Natural killer cell (primary cell): Measurements from ENCODE around the gene FOXC2. TPM values are rescaled to one million over a fixed set of nuclear protein-coding genes. Genes with fewer than 3 reads are reported as not detected.

Source experiments
- ATAC-seq, 3 donors: fragments of 150-1000 bp in 2 of 3; fragments of 200-7000 bp in 1 of 3; cut with Tn5 transposase; 1 replicate in 1 of 3; 2 replicates in 2 of 3; pipeline ENCODE4 v1.10.0; 2021; ENCODE audit warnings: mild to moderate bottlenecking in 2 of 3, moderate library complexity in 2 of 3
- DNase-seq, 2 donors: peaks; one replicate each; pipeline versions ENCODE4 v3.0.0 to v3.0.0-alpha.2; 2013 to 2021; ENCODE audit warnings: mixed read lengths in 1 of 2
- H3K27ac ChIP-seq: one replicate; pipeline ENCODE4 v1.5.1; 2013; ENCODE audit warnings: mild to moderate bottlenecking, low read length
- H3K27me3 ChIP-seq: one replicate; pipeline ENCODE4 v1.6.1; 2013; ENCODE audit warnings: low read length; ENCODE audit not compliant: control insufficient read depth, insufficient read depth
- H3K36me3 ChIP-seq: one replicate; pipeline ENCODE4 v1.6.1; 2013; ENCODE audit warnings: low read length; ENCODE audit not compliant: control insufficient read depth, insufficient read depth
- H3K4me1 ChIP-seq: one replicate; pipeline ENCODE4 v1.6.1; 2013; ENCODE audit warnings: low read length; ENCODE audit not compliant: control insufficient read depth, insufficient read depth
- H3K4me3 ChIP-seq: one replicate; pipeline ENCODE4 v1.5.1; 2013; ENCODE audit warnings: low read length
- H3K9me3 ChIP-seq: one replicate; pipeline ENCODE4 v1.6.1; 2013; ENCODE audit warnings: low read length; ENCODE audit not compliant: control insufficient read depth, insufficient read depth
- H3K27ac Mint-ChIP-seq, 2 donors: one replicate each; pipeline ENCODE4 v1.8.0; 2022; ENCODE audit warnings: mild to moderate bottlenecking in 2 of 2, mixed read lengths in 2 of 2, moderate library complexity in 1 of 2
- H3K27me3 Mint-ChIP-seq, 2 donors: one replicate each; pipeline ENCODE4 v1.8.0; 2022; ENCODE audit warnings: low read depth in 2 of 2, mixed read lengths in 2 of 2
- H3K36me3 Mint-ChIP-seq: one replicate; pipeline ENCODE4 v1.8.0; 2022; ENCODE audit warnings: mixed read lengths
- H3K4me1 Mint-ChIP-seq, 2 donors: one replicate each; pipeline ENCODE4 v1.8.0; 2022; ENCODE audit warnings: mixed read lengths in 2 of 2
- H3K4me3 Mint-ChIP-seq: one replicate; pipeline ENCODE4 v1.8.0; 2022; ENCODE audit warnings: mild to moderate bottlenecking, moderate library complexity, mixed read lengths
- H3K9me3 Mint-ChIP-seq, 2 donors: one replicate each; pipeline ENCODE4 v1.8.0; 2022; ENCODE audit warnings: mixed read lengths in 2 of 2
- WGBS: methylation state at CpG from one replicate; pipeline ENCODE4 v1.1.7; 2013; ENCODE audit warnings: missing lambda C conversion rate; ENCODE audit not compliant: insufficient coverage; 5-methylcytosine and 5-hydroxymethylcytosine counted together
- intact Hi-C: fragments of 100-400 bp; cut with micrococcal nuclease; formaldehyde crosslinking; loops from one replicate; pipeline ENCODE4 v1.14.2; 2022
- total RNA-seq, 4 donors: library from RNA; stranded (reverse); fragments of 120-200 nt in 1 of 4; gene quantifications; one replicate each; pipeline versions ENCODE4 v1.2.3 to v1.2.4, GENCODE V29; 2013 to 2022
- TF ChIP-seq, protein P1 (sequence below): fragments of 200-600 bp; IDR thresholded peaks from one replicate; pipeline ENCODE4 v1.8.0; 2022; ENCODE audit warnings: antibody characterized with exemption

FOXC2 gene
- total RNA-seq, 3 donors from 2014 or later (not counting 1 experiment from before 2014, with no cell fraction given): 0.14 TPM; not detected in 2

DNA sequence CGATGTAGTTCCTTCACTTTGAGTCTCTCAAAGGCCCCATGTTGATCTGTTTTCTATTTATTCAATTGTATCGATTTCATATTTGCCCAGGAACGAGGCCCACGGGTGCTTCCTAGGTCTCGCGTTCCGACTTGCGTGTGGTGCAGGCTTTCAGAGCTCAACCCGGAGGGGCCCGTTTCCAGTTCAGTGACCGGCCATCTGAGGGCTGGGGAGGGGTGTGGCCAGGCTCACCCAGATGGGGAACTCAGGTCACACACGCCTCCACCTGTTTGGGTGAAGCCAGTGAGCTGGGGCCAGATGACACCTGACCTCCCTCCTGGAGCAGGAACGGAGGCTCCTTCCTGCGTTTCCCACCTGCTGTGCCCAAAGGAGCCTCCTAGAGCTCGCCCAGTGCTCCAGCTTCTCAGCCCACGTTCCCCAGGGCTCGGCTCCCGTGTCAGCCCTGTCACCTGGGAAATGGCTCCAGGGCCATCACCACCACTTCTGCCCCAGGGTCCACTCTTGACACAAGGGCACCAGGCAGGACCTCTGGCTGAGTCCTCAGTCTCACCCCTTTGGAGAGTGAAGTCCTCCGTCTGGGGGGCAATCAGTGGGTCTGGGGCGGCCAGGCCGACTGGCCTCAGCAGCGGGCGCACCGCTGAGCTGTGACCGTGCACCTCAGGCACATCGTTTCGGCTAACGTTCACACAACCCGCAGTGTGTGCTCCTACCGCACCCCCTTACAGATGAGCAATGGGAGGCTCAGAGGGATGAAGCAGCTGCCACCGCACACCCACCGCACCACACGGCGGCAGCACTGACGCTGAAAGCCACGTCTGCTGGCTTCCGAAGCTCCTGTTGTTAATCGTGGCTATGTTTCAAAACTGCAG lies 38.3 kb upstream of the FOXC2 start:
- WGBS: 94% methylated on average over 38 of the region's 38 CpGs
- Mint-ChIP-seq H3K36me3 (no peaks in the 10 kb centered on the region), H3K4me1 (no peaks in the 10 kb centered on the region), H3K27me3 (no peaks in the 10 kb centered on the region), H3K4me3 (no peak overlapping the region), H3K27ac (no peak overlapping the region), H3K9me3 (no peaks in the 10 kb centered on the region)
- Histone ChIP-seq H3K27ac (no peak overlapping the region), H3K36me3 (peaks cover 4% of the 10 kb centered on the region), H3K4me3 (no peak overlapping the region), H3K4me1 (no peaks in the 10 kb centered on the region), H3K27me3 (no peaks in the 10 kb centered on the region), H3K9me3 (no peaks in the 10 kb centered on the region)
- DNase-seq: no peak
- intact Hi-C loops: no loop called here
- no peak for ATAC-seq
- TF ChIP-seq, protein P1, sequence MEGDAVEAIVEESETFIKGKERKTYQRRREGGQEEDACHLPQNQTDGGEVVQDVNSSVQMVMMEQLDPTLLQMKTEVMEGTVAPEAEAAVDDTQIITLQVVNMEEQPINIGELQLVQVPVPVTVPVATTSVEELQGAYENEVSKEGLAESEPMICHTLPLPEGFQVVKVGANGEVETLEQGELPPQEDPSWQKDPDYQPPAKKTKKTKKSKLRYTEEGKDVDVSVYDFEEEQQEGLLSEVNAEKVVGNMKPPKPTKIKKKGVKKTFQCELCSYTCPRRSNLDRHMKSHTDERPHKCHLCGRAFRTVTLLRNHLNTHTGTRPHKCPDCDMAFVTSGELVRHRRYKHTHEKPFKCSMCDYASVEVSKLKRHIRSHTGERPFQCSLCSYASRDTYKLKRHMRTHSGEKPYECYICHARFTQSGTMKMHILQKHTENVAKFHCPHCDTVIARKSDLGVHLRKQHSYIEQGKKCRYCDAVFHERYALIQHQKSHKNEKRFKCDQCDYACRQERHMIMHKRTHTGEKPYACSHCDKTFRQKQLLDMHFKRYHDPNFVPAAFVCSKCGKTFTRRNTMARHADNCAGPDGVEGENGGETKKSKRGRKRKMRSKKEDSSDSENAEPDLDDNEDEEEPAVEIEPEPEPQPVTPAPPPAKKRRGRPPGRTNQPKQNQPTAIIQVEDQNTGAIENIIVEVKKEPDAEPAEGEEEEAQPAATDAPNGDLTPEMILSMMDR: no peak

DNA sequence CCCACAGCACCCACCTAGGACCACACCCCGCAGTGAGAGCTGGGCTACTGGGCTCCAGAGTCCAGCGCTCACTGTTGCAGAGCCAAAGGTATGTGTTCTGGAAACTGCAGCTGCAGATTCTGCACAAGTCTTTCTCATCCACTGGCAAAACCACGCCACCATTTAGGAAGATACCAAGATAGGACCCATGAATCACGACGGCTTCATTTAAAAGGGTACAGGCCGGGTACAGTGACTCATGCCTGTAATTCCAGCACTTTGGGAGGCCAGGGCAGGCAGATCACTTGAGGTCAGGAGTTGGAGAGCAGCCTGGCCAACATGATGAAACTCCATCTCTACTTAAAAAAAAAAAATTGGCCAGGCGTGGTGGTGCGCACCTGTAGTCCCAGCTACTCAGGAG lies 37.5 kb upstream of the FOXC2 start:
- WGBS: 90% methylated on average over 8 of the region's 8 CpGs
- Histone ChIP-seq H3K27ac (no peak overlapping the region), H3K4me3 (no peak overlapping the region), H3K27me3 (no peaks in the 10 kb centered on the region), H3K36me3 (peaks cover 4% of the 10 kb centered on the region), H3K9me3 (no peaks in the 10 kb centered on the region), H3K4me1 (no peaks in the 10 kb centered on the region)
- H3K27me3 Mint-ChIP-seq: no peaks in the 10 kb centered on the region
- intact Hi-C loops: no loop called here
- no peaks in the 10 kb centered on the region for H3K9me3 Mint-ChIP-seq
- DNase-seq: no peak
- no peak for ATAC-seq
- H3K4me3 Mint-ChIP-seq: no peak overlapping the region
- H3K27ac Mint-ChIP-seq: no peak overlapping the region
- no peaks in the 10 kb centered on the region for H3K36me3 Mint-ChIP-seq
- no peaks in the 10 kb centered on the region for H3K4me1 Mint-ChIP-seq
- TF ChIP-seq, protein P1: no peak

DNA sequence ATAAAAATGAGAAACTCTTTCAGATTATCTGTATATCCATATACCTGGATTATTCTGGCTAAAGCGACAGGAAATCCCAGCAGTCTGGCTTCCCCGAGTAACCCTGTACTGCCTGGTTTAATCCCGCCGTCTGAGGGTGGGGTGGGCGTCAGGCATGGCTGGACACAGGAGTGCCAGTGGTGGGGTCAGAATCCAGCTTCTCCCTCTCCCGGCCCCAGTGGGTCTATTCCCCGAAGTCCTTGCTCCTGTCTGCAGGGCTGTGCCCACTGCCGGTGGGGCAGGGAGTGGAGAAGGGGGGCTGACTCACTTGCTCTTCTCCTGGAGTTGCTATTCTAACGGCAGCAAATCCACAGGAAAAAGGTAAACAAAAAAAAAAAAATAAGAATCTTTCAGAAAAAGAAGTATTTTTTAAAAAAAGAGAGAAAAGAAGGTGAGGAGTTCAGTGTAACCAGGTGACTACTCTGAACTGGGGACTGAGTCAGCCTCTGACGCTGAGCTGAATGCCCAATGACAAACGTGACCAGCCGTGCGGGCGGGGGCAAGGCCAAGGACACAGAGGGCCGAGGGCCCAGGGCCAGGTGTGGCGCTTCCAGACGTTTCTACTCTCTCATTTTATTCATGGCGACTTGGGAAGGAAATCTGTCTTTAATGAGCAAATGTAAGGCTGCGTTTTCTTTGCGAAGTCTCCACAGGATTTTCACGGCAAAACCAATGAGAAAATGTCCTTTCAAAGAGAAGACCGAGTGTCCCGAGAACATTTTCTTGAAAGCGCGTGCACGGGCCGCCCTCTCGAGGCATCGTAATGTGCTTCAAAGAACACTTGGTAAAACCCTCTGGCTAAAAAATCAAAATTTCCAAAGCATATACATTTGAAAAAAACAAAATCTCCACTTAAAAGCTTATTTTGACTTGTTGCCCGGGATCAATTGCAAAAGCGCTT lies 36.1 kb upstream of the FOXC2 start:
- TF ChIP-seq, protein P1: no peak
- peaks cover 4% of the 10 kb centered on the region for H3K36me3 ChIP-seq
- H3K27me3 ChIP-seq: no peaks in the 10 kb centered on the region
- H3K4me3 Mint-ChIP-seq: no peak overlapping the region
- no peak for DNase-seq
- ATAC-seq: no peak
- H3K9me3 ChIP-seq: no peaks in the 10 kb centered on the region
- intact Hi-C loops: no loop called here
- no peaks in the 10 kb centered on the region for H3K36me3 Mint-ChIP-seq
- no peaks in the 10 kb centered on the region for H3K27me3 Mint-ChIP-seq
- 95% methylated on average over 31 of the region's 31 CpGs for WGBS
- no peak overlapping the region for H3K4me3 ChIP-seq
- H3K27ac Mint-ChIP-seq: no peak overlapping the region
- H3K9me3 Mint-ChIP-seq: no peaks in the 10 kb centered on the region
- no peak overlapping the region for H3K27ac ChIP-seq
- no peaks in the 10 kb centered on the region for H3K4me1 Mint-ChIP-seq
- no peaks in the 10 kb centered on the region for H3K4me1 ChIP-seq
